ENCODE measurements around the gene C10orf67.

Gene C10orf67

DNA sequence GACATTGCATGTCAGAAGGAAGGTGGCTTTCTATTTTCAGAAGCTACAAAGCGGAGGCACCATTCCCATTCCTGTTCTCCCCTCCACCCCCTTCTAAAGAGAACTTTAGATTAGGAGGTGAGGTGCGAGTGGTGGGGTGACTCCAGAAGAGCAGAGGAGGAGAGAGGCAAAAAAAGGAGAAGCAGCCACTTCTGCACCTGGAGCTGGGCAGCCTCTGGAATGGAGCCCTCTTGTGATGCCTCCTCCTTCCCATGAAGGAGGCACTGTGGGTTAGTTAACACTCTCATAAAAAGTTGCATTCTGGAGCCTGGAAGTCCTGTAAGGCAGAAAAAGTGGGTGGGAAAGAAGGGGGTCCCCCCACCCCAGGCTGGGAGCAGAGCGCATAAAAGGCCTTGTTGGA lies 147.7 kb downstream of the C10orf67 start:
- TF ChIP-seq POLR2A (IDR thresholded peaks at IDR 0.05; ENCODE audit: low read length) (no peak), GATA1 (IDR thresholded peaks at IDR 0.05; ENCODE audit: low read depth, low read length) (no peak)
- DNase-seq = no peak

DNA sequence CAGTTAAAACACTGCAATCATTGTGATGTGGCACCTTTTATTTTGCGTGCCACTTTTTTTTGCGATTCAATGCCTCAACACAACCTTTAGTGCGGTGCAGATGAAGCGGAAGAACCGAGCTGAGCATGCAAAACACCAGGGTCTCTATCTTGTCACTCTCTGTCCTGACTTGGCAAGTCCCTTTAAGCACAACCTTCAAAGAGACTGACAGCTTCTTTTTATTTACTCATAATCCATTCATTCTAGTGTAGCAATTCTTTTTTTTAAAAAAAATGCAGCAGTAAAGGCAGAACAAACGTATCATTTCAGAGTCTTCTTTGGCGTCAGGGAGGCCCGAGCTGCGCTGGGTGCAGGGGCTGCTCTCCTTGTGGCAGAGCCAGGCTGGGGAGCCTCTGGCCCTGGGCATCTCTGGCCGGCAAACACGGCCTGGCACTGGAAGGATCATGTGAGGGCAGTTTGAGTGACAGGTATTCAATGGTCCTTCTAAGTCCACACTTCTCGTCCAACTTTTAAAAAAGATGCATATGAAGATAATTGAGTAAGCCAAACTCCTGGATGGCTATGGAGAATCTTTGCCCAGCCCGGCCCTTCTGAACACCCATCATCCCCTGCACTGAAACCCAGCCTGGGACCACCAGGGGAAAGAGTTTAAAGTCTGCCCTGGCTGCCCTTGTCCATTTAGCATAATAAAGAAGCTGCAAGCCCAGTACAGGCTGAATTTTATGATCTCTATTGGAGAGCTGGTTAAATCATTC lies 148.6 kb downstream of the C10orf67 start:
- DNase-seq = no peak
- TF ChIP-seq POLR2A (IDR thresholded peaks at IDR 0.05; ENCODE audit: low read length) (no peak), GATA1 (IDR thresholded peaks at IDR 0.05; ENCODE audit: low read depth, low read length) (no peak)

DNA sequence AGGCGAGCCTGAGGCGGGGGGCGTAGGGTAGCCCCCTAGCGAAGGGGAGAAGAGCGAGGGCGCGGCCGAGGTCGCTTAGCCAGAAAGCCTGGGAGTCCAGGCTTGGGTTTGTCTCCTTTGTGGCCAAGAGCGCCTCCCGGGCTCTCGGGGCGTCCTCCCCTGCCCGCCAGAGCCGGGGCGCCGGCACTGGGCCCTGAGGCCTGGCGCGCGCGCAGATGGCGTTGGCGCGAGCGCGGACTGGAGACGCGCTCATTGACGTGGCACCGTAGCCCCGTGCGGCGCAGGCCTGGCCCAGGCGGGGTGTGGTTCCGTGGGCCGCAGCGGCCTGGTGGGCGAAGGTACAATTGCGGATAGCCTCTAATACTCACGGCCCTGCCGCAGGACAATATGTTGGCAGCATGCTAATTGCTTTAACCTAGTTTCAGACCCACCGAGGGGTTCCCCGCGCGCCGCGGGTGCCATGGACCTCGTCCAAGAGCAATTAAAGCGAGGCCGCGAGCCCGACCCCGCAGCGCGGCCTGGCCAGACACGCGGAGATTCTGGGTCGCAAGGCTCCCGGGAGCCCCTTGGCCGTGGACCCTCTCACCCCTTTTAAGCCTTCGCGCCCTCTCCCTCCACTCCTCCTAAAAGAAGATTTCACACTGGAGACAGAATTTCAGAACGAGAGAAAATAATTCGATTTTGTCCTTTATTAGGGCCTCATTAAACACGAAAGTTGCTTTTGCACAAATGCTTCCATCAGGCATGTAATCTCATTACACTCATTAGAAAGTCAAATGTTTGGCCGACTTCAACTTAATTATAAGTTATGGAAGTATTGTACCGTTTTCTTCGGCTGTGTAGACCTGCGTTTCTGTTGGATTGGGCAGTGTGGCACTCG lies 149.4 kb downstream of the C10orf67 start:
- TF ChIP-seq GATA1 (IDR thresholded peaks at IDR 0.05; ENCODE audit: low read depth, low read length) = no peak
- TF ChIP-seq POLR2A (IDR thresholded peaks at IDR 0.05; ENCODE audit: low read length) = no peak
- DNase-seq = peak in 1 of 2 experiments; percentile 3

- TF ChIP-seq POLR2A (IDR thresholded peaks at IDR 0.05; ENCODE audit: low read length) = no peak
- no peak for TF ChIP-seq GATA1 (IDR thresholded peaks at IDR 0.05; ENCODE audit: low read depth, low read length)
- DNase-seq = no peak
These were observed 150.1 kb downstream of the C10orf67 start for GRCh38 chr10:23194471-23194965.

GRCh38 chr10:23193435-23194074 lies 151.0 kb downstream of the C10orf67 start:
- TF ChIP-seq GATA1 (IDR thresholded peaks at IDR 0.05; ENCODE audit: low read depth, low read length) (no peak), POLR2A (IDR thresholded peaks at IDR 0.05; ENCODE audit: low read length) (no peak)
- no peak for DNase-seq

DNA sequence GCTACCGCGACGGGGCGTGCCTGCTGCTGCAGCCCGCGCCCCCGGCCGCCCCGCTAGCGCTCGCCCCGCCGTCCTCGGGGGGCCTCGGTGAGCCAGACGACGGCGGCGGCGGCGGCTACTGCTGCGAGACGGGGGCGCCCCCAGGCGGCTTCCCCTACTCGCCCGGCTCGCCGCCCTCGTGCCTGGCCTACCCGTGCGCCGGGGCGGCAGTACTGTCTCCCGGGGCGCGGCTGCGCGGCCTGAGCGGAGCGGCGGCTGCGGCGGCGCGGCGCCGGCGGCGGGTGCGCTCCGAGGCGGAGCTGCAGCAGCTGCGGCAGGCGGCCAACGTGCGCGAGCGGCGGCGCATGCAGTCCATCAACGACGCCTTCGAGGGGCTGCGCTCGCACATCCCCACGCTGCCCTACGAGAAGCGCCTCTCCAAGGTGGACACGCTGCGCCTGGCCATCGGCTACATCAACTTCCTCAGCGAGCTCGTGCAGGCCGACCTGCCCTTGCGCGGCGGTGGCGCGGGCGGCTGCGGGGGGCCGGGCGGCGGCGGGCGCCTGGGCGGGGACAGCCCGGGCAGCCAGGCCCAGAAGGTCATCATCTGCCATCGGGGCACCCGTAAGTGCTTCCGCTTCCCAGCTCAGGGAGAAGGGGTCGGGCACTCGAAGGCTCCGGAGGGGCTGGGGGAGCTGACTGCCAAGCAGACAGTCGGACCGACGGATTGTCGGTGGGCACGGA lies 151.7 kb downstream of the C10orf67 start:
- TF ChIP-seq GATA1 (IDR thresholded peaks at IDR 0.05; ENCODE audit: low read depth, low read length) (no peak), POLR2A (IDR thresholded peaks at IDR 0.05; ENCODE audit: low read length) (no peak)
- peak; percentile 8 to 16 for DNase-seq

- peak in 1 of 2 experiments; percentile 16 for DNase-seq
- TF ChIP-seq POLR2A (IDR thresholded peaks at IDR 0.05; ENCODE audit: low read length) (no peak), GATA1 (IDR thresholded peaks at IDR 0.05; ENCODE audit: low read depth, low read length) (no peak)
These were observed 152.6 kb downstream of the C10orf67 start, which contains the start of gene PTF1A for GRCh38 chr10:23191764-23192711. Gene PTF1A (plus strand): TSS chr10:23192312. CDS start chr10:23192531, 219 bp downstream.

GRCh38 chr10:23190872-23191763 lies 153.5 kb downstream of the C10orf67 start:
- no peak for DNase-seq
- TF ChIP-seq POLR2A (IDR thresholded peaks at IDR 0.05; ENCODE audit: low read length) (no peak), GATA1 (IDR thresholded peaks at IDR 0.05; ENCODE audit: low read depth, low read length) (no peak)

GRCh38 chr10:23189024-23189423 lies 155.6 kb downstream of the C10orf67 start:
- no peak for DNase-seq
- TF ChIP-seq POLR2A (IDR thresholded peaks at IDR 0.05; ENCODE audit: low read length) (no peak), GATA1 (IDR thresholded peaks at IDR 0.05; ENCODE audit: low read depth, low read length) (no peak)

GRCh38 chr10:23187155-23187554 lies 157.4 kb downstream of the C10orf67 start:
- TF ChIP-seq POLR2A (IDR thresholded peaks at IDR 0.05; ENCODE audit: low read length) = no peak
- TF ChIP-seq GATA1 (IDR thresholded peaks at IDR 0.05; ENCODE audit: low read depth, low read length) = no peak
- DNase-seq = no peak

GRCh38 chr10:23186697-23187096 lies 157.9 kb downstream of the C10orf67 start:
- TF ChIP-seq GATA1 (IDR thresholded peaks at IDR 0.05; ENCODE audit: low read depth, low read length) (no peak), POLR2A (IDR thresholded peaks at IDR 0.05; ENCODE audit: low read length) (no peak)
- DNase-seq = no peak
